Activated gamma-delta T cell (primary cell): ENCODE results near the gene ABCC3.

Experiments used
- DNase-seq: peaks from one replicate; lab custom pipeline; 2025; lab: John Stamatoyannopoulos, UW

ABCC3 gene

DNA sequence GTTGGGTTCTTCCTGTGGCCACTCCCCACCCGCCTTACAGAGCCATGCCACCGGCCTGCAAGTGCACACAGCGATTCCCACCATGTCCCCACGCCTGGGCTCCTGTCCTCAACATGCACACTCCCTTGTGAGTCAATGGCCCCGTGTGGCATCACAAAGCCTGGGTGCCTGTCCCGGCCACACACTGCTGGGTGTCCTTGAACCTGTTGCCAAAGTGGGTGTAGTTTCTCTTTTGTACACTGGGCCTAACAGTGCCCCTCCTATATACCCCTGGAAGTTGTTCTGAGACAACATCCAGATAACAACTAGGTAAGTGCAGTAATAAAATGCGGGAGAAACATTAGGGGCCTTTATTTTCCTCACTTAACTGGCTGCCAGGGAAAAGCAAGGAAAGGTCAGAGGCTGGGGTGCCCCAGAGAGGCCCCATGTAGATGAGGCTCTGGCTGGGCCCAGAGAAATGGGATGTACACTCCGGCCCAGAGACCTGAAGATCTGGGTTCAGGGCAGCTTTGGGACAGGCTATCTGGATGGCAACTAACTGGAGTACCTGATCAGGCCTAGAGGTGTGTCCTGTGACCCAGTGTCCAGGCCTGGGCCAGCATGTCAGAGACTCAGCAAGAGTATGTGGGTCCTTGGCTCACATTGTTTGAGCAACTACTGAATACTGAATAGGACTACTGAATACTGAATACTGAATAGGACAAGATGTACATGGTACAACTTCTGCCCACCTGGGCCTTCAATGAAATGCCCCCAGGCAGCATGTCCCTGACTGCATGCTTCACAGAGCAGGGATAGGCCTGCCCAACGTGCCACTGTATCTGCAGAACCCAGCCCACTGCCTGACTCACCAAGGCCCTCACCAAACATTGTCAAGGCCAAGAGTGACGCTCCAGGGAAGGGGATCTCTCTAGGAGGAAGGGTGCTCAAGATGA is 8.3 kb downstream of the ABCC3 start:
- DNase-seq, result no peak

GRCh38 chr17:50645748-50646682 is 11.3 kb downstream of the ABCC3 start:
- DNase-seq, result no peak

DNA sequence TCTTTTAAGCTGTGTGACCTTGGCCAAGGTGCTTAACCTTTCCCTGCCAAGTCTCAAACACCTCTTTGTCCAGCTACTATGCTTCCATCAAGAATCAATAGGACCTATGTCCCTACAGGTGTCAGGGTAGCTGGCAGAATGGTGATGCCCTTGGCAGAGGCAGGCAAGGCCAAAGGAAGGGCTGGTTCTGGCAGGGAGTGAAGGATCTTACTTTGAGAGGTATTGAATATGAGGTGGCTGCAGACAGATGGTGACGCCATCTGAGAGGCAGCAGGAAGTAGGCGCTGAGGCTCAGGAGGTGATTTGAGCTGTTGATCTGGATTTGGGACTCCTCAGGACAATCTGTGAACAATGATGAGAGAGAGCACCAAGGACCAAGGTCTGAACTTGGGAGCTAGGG is 12.5 kb downstream of the ABCC3 start:
- no peak for DNase-seq

GRCh38 chr17:50649042-50649908 is 14.6 kb downstream of the ABCC3 start:
- DNase-seq, result no peak

DNA sequence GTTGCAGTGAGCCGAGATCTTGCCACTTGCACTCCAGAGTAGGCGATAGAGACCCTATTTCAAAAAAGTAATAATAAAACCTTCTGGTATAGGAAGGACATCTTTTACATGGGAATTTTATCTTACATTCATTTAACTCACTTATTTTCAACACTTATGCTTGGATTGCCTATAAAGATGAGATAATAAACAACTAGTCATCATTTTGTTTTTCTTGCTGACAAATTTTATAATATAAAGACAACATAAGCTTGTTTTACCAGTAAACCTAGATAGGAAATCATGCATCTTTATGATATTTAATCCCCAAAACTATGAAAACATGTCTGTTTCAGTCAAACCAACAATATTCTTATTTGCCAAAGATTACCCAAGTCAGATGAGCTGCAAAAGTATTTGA is 17.0 kb downstream of the ABCC3 start:
- DNase-seq, result no peak

GRCh38 chr17:50653738-50654137 is 19.1 kb downstream of the ABCC3 start:
- no peak for DNase-seq

- no peak for DNase-seq
Observed at GRCh38 chr17:50656509-50656908, 21.8 kb downstream of the ABCC3 start.

DNA sequence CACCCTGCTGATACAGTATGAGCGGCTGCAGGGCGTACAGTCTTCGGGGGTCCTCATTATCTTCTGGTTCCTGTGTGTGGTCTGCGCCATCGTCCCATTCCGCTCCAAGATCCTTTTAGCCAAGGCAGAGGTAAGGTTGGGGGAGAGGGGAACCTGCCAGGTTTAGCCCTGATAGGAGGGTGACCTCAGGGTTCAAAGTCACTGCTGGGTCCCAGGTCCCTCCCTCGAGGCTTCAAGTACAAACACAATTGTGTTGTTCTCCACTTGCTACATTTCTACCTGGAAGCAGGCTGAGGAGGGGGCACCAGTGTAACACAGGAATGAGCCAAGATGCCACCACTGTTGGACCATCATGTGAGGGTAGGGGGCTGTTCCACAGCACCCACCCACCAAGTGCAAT is 22.4 kb downstream of the ABCC3 start:
- DNase-seq, result no peak

- no peak for DNase-seq
Observed at GRCh38 chr17:50657627-50658026, 22.9 kb downstream of the ABCC3 start.

GRCh38 chr17:50658616-50659015 is 23.9 kb downstream of the ABCC3 start:
- no peak for DNase-seq

- DNase-seq, result no peak
Observed at GRCh38 chr17:50659179-50659578, 24.5 kb downstream of the ABCC3 start.

- no peak for DNase-seq
Observed at GRCh38 chr17:50660042-50660886, 25.6 kb downstream of the ABCC3 start.

GRCh38 chr17:50660887-50661345 is 26.2 kb downstream of the ABCC3 start:
- no peak for DNase-seq

GRCh38 chr17:50661348-50661747 is 26.7 kb downstream of the ABCC3 start:
- no peak for DNase-seq

DNA sequence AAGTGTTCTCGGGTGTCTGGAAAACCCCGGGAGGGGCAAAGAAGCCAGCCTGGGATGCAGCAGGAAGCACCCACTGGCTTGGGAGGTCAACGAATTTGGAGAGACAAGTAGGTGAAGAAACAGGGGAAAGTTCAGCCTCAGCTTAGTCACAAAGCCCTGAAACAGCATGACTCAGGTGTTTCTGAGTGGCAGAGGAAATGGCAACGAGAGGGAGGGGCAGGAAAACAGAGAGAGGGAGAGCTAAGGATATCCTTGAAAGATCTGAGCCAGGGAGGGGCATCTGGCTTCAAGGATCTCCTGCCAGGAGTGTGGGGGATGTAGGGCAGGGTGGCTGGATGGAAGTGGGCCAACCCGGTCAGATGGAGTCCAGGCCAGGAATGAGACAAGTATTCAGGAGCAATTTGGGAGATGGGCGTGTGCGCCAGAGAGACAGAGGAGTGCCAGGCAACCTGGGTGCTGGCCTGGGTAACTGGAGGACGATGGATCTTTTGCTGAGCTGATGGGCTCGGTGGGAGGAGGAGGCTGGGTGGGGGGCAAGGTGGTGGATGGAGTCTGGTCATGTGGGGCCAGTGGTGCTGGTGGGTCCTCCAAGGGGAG is 27.2 kb downstream of the ABCC3 start:
- DNase-seq, result no peak

- no peak for DNase-seq
Observed at GRCh38 chr17:50662632-50663225, 28.0 kb downstream of the ABCC3 start.

- DNase-seq, result no peak
Observed at GRCh38 chr17:50663812-50664374, 29.2 kb downstream of the ABCC3 start.

- no peak for DNase-seq
Observed at GRCh38 chr17:50664788-50665458, 30.2 kb downstream of the ABCC3 start.

GRCh38 chr17:50665838-50666237 is 31.2 kb downstream of the ABCC3 start:
- no peak for DNase-seq
